ENCODE results near the gene NFE2L1.

DNA sequence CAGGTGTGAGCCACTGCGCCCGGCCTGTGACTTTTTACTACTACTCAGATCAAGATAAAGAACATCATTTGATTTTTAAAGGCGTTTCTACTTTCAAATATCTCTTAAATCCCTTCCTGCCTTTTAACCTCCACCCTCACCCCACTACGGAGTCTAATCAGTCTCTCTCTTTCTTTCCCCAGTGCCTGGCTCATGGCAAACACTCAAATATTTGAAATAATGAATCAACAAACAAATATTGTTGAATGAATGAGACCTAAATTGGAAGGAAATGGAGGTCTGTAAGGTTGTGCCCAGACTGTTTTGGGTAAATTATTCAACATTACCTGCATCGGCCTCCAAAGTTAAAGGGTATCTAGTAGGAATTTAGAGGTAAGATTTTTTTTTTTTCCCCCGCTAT, 25.3 kb upstream of the NFE2L1 start:
- TF ChIP-seq, protein P1, sequence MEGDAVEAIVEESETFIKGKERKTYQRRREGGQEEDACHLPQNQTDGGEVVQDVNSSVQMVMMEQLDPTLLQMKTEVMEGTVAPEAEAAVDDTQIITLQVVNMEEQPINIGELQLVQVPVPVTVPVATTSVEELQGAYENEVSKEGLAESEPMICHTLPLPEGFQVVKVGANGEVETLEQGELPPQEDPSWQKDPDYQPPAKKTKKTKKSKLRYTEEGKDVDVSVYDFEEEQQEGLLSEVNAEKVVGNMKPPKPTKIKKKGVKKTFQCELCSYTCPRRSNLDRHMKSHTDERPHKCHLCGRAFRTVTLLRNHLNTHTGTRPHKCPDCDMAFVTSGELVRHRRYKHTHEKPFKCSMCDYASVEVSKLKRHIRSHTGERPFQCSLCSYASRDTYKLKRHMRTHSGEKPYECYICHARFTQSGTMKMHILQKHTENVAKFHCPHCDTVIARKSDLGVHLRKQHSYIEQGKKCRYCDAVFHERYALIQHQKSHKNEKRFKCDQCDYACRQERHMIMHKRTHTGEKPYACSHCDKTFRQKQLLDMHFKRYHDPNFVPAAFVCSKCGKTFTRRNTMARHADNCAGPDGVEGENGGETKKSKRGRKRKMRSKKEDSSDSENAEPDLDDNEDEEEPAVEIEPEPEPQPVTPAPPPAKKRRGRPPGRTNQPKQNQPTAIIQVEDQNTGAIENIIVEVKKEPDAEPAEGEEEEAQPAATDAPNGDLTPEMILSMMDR (IDR thresholded peaks at IDR 0.05; ENCODE audit: poor library complexity): no peak
- TF ChIP-seq EZH2phosphoT487 (IDR thresholded peaks at IDR 0.05; ENCODE audit: low read depth, severe bottlenecking, unreplicated experiment) (no peak), EZH2 (IDR thresholded peaks at IDR 0.05; ENCODE audit: borderline replicate concordance) (no peak)

All from hepatocyte (in vitro differentiated cells).